GM23338 (cell line): ENCODE data around the gene EIF4G3. TPM values are rescaled to one million over a fixed set of nuclear protein-coding genes. Genes with fewer than 3 reads are reported as not detected.

Experiments
- ATAC-seq: fragments of 200-7000 bp; cut with Tn5 transposase; 3 replicates; pipeline ENCODE4 v1.9.1; 2020
- DNase-seq: peaks from one replicate; pipeline ENCODE4 v3.0.0-alpha.2; 2015; ENCODE audit warnings: low spot score
- H2AFZ ChIP-seq: fragments of 200-600 bp; sonication (generic); 2 replicates; pipeline ENCODE4 v1.8.0; 2016; ENCODE audit warnings: antibody characterized with exemption, mild to moderate bottlenecking, moderate library complexity
- H3F3A ChIP-seq: fragments of 200-600 bp; sonication (generic); replicated peaks from 2 replicates; pipeline ENCODE4 v1.8.0; 2017; ENCODE audit warnings: antibody characterized with exemption, mixed run types, low read depth
- H3K27ac ChIP-seq: fragments of 200-600 bp; sonication (generic); 2 replicates; pipeline ENCODE4 v1.6.1; 2016; ENCODE audit warnings: low read depth
- H3K27me3 ChIP-seq: fragments of 200-600 bp; sonication (generic); 2 replicates; pipeline ENCODE4 v1.8.0; 2016; ENCODE audit warnings: mild to moderate bottlenecking, mixed run types, moderate library complexity; ENCODE audit not compliant: insufficient read depth
- H3K36me3 ChIP-seq: fragments of 200-600 bp; sonication (generic); 2 replicates; pipeline ENCODE4 v1.8.0; 2016; ENCODE audit warnings: mild to moderate bottlenecking; ENCODE audit not compliant: insufficient read depth
- H3K4me1 ChIP-seq: fragments of 200-600 bp; sonication (generic); 2 replicates; pipeline ENCODE4 v1.8.0; 2016; ENCODE audit warnings: mild to moderate bottlenecking, moderate library complexity; ENCODE audit not compliant: insufficient read depth
- H3K4me2 ChIP-seq: fragments of 200-600 bp; sonication (generic); 2 replicates; pipeline ENCODE4 v1.7.1; 2017; ENCODE audit warnings: mixed run types
- H3K4me3 ChIP-seq: fragments of 200-600 bp; sonication (generic); 2 replicates; pipeline ENCODE4 v1.6.1; 2016; ENCODE audit warnings: mixed run types
- H3K79me2 ChIP-seq: fragments of 200-600 bp; sonication (generic); replicated peaks from 2 replicates; pipeline ENCODE4 v1.8.0; 2017; ENCODE audit warnings: mild to moderate bottlenecking; ENCODE audit not compliant: insufficient read depth
- H3K9me2 ChIP-seq: fragments of 200-600 bp; sonication (generic); 2 replicates; pipeline ENCODE4 v1.8.0; 2017; ENCODE audit not compliant: insufficient read depth
- H4K20me1 ChIP-seq: fragments of 200-600 bp; sonication (generic); replicated peaks from 2 replicates; pipeline ENCODE4 v1.8.0; 2017; ENCODE audit warnings: mild to moderate bottlenecking; ENCODE audit not compliant: insufficient read depth
- H3K27ac Mint-ChIP-seq: 2 replicates; pipeline ENCODE4 v1.8.0; 2020; ENCODE audit warnings: inconsistent platforms, mild to moderate bottlenecking, moderate library complexity, mixed read lengths
- H3K27me3 Mint-ChIP-seq: 3 replicates; pipeline ENCODE4 v1.8.0; 2022; ENCODE audit warnings: low read depth, mild to moderate bottlenecking, moderate library complexity, mixed read lengths, inconsistent platforms; ENCODE audit not compliant: insufficient read depth, poor library complexity
- H3K36me3 Mint-ChIP-seq: 3 replicates; pipeline ENCODE4 v1.8.0; 2021; ENCODE audit warnings: low read depth, mild to moderate bottlenecking, inconsistent platforms, moderate library complexity, mixed read lengths
- H3K4me1 Mint-ChIP-seq: 3 replicates; pipeline ENCODE4 v1.8.0; 2020; ENCODE audit warnings: mild to moderate bottlenecking, inconsistent platforms, mixed read lengths
- H3K4me3 Mint-ChIP-seq: 3 replicates; pipeline ENCODE4 v1.8.0; 2021; ENCODE audit warnings: moderate library complexity, mild to moderate bottlenecking, inconsistent platforms, mixed read lengths
- H3K9me3 Mint-ChIP-seq: 3 replicates; pipeline ENCODE4 v1.8.0; 2020; ENCODE audit warnings: moderate library complexity, mild to moderate bottlenecking, inconsistent platforms, mixed read lengths
- EZH2phosphoT487 ChIP-seq: fragments of 200-600 bp; sonication (generic); IDR thresholded peaks from one replicate; pipeline ENCODE4 v1.8.1; 2018; ENCODE audit warnings: antibody characterized with exemption; ENCODE audit not compliant: unreplicated experiment
- JUNB ChIP-seq: IDR thresholded peaks from one replicate; pipeline ENCODE4 v1.6.1; 2016; ENCODE audit warnings: antibody characterized with exemption; ENCODE audit not compliant: unreplicated experiment
- ZNF114 ChIP-seq: fragments of 250-450 bp; sonication (Bioruptor Pico); IDR thresholded peaks from 2 replicates; pipeline ENCODE4 v1.5.0; 2020; ENCODE audit warnings: mild to moderate bottlenecking, moderate library complexity
- ZNF331 ChIP-seq: fragments of 250-450 bp; sonication (Bioruptor Pico); IDR thresholded peaks from 2 replicates; pipeline ENCODE4 v1.5.0; 2020; ENCODE audit warnings: low read depth, mild to moderate bottlenecking, moderate library complexity
- polyA plus RNA-seq: library from polyadenylated mRNA; unstranded; fragments of >200 nt; fragmentation: Nextera tagmentation; extraction: Ambion mirVana; gene quantifications from 2 replicates; pipeline ENCODE4 v1.2.1, GENCODE V29; 2016
- total RNA-seq: library from RNA; depleted of rRNA; stranded (reverse); fragments of >200 nt; shearing (Covaris generic); gene quantifications from 2 replicates; pipeline ENCODE4 v1.2.3, GENCODE V29; 2014
- TF ChIP-seq, protein P1 (sequence below): fragments of 250-450 bp; sonication (Bioruptor Pico); IDR thresholded peaks from 2 replicates; pipeline ENCODE4 v1.5.0; 2020; ENCODE audit warnings: mild to moderate bottlenecking, moderate library complexity
- TF ChIP-seq, protein P2 (sequence below): IDR thresholded peaks from 2 replicates; pipeline ENCODE4 v1.6.1; 2016; ENCODE audit warnings: antibody characterized with exemption
- TF ChIP-seq, protein P3 (sequence below), 2 experiments: fragments of 200-600 bp in 1 of 2; sonication (generic) in 1 of 2; conservative IDR thresholded peaks; 2 replicates each; pipeline versions ENCODE4 v1.5.1 to v1.6.1; 2016 to 2017; ENCODE audit warnings: antibody characterized with exemption in 2 of 2, low read depth in 2 of 2, mild to moderate bottlenecking in 2 of 2, moderate library complexity in 1 of 2

The EIF4G3 gene
- total and polyA plus RNA-seq, 2 experiments from 2014 or later, result 37.9 to 68.1 TPM

DNA sequence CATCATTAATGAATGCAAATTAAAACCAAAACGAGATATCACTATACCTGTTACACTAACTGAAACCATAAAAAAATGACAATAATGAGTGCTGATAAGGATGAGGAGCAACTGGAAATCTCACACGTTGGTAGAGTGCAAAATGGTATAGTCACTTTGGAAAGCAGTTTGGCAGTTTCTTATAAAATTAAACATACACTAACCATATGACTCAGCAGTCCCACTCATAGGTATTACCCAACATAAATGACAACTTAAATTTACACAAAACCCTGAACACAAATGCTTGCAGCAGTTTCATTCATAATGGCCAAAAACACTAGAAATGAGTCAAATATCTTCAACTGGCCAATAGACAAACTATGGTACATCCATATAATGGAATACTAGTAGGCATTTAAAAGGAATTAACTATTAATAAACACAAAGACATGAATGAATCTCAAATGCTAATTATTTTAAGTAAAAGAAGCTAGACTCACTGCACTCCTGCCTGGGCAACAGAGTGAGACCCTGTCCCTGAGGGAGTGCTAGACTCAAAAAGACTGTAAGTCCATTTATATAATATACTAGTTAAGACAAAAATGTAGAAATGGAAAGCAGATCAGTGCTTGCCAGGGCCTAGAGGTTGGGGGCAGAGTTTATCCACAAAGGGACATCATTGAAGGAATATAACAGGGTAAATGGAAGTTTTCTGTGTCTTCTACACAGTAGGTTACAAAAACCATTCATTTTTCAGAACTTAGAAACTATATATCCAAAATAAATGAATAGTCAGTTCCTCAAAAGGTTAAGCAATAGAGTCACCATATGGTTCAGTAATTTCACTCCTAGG, 77.4 kb downstream of the EIF4G3 start (continued):
- TF ChIP-seq, protein P1, sequence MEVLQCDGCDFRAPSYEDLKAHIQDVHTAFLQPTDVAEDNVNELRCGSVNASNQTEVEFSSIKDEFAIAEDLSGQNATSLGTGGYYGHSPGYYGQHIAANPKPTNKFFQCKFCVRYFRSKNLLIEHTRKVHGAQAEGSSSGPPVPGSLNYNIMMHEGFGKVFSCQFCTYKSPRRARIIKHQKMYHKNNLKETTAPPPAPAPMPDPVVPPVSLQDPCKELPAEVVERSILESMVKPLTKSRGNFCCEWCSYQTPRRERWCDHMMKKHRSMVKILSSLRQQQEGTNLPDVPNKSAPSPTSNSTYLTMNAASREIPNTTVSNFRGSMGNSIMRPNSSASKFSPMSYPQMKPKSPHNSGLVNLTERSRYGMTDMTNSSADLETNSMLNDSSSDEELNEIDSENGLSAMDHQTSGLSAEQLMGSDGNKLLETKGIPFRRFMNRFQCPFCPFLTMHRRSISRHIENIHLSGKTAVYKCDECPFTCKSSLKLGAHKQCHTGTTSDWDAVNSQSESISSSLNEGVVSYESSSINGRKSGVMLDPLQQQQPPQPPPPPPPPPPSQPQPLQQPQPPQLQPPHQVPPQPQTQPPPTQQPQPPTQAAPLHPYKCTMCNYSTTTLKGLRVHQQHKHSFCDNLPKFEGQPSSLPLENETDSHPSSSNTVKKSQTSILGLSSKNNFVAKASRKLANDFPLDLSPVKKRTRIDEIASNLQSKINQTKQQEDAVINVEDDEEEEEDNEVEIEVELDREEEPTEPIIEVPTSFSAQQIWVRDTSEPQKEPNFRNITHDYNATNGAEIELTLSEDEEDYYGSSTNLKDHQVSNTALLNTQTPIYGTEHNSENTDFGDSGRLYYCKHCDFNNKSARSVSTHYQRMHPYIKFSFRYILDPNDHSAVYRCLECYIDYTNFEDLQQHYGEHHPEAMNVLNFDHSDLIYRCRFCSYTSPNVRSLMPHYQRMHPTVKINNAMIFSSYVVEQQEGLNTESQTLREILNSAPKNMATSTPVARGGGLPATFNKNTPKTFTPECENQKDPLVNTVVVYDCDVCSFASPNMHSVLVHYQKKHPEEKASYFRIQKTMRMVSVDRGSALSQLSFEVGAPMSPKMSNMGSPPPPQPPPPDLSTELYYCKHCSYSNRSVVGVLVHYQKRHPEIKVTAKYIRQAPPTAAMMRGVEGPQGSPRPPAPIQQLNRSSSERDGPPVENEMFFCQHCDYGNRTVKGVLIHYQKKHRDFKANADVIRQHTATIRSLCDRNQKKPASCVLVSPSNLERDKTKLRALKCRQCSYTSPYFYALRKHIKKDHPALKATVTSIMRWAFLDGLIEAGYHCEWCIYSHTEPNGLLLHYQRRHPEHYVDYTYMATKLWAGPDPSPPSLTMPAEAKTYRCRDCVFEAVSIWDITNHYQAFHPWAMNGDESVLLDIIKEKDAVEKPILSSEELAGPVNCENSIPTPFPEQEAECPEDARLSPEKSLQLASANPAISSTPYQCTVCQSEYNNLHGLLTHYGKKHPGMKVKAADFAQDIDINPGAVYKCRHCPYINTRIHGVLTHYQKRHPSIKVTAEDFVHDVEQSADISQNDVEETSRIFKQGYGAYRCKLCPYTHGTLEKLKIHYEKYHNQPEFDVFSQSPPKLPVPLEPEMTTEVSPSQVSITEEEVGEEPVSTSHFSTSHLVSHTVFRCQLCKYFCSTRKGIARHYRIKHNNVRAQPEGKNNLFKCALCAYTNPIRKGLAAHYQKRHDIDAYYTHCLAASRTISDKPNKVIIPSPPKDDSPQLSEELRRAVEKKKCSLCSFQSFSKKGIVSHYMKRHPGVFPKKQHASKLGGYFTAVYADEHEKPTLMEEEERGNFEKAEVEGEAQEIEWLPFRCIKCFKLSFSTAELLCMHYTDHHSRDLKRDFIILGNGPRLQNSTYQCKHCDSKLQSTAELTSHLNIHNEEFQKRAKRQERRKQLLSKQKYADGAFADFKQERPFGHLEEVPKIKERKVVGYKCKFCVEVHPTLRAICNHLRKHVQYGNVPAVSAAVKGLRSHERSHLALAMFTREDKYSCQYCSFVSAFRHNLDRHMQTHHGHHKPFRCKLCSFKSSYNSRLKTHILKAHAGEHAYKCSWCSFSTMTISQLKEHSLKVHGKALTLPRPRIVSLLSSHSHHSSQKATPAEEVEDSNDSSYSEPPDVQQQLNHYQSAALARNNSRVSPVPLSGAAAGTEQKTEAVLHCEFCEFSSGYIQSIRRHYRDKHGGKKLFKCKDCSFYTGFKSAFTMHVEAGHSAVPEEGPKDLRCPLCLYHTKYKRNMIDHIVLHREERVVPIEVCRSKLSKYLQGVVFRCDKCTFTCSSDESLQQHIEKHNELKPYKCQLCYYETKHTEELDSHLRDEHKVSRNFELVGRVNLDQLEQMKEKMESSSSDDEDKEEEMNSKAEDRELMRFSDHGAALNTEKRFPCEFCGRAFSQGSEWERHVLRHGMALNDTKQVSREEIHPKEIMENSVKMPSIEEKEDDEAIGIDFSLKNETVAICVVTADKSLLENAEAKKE, result no peak
- TF ChIP-seq, protein P2, sequence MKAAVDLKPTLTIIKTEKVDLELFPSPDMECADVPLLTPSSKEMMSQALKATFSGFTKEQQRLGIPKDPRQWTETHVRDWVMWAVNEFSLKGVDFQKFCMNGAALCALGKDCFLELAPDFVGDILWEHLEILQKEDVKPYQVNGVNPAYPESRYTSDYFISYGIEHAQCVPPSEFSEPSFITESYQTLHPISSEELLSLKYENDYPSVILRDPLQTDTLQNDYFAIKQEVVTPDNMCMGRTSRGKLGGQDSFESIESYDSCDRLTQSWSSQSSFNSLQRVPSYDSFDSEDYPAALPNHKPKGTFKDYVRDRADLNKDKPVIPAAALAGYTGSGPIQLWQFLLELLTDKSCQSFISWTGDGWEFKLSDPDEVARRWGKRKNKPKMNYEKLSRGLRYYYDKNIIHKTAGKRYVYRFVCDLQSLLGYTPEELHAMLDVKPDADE, result no peak
- no peak for TF ChIP-seq JUNB
- no peak for TF ChIP-seq ZNF114
- TF ChIP-seq ZNF331 (CRISPR knock-in tag), result no peak

DNA sequence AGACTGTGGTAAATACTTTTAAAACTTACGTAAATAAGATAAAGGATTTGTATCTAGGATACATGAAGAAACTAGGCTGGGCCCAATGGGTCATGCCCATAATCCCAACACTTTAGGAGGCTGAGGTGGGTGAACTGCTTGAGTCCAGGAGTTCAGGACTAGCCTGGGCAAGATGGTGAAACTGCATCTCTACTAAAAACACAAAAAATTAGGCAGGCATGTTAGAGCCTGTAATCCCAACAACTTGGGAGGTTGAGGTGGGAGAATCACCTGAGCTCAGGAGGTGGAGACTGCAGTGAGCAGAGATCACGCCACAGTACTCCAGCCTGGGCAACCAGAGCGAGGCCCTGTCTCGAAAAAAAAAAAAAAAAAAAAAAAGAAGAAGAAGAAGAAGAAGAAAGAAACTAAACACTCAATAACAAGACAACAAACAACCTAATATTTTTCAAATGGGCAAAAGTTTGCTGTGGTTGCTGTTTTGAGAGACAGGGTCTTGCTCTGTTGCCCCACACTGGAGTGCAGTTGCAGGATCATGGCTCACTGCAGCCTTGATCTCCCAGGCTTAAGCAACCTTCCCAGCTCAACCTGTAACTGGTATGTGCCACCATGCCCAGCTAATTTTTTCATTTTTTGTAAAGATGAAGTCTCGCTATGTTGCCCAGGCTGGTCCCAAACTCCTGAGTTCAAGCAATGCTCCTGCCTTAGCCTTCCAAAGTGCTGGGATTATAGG, 78.3 kb downstream of the EIF4G3 start:
- H3K4me3 Mint-ChIP-seq, result no peak overlapping the region
- Histone ChIP-seq H4K20me1 (0 out of 2 replicates have a peak, but pooled peaks cover 7% of the 10 kb centered on the region), H2AFZ (no peak overlapping the region), H3K9me2 (no peaks in the 10 kb centered on the region), H3K36me3 (no peaks in the 10 kb centered on the region), H3K4me1 (peaks cover 13% of the 10 kb centered on the region), H3K4me2 (no peak overlapping the region), H3F3A (no peaks in the 10 kb centered on the region), H3K27me3 (no peaks in the 10 kb centered on the region), H3K27ac (no peak overlapping the region), H3K4me3 (no peak overlapping the region), H3K79me2 (peaks cover 83% of the 10 kb centered on the region)
- H3K27me3 Mint-ChIP-seq, result no peaks in the 10 kb centered on the region
- DNase-seq, result no peak
- H3K4me1 Mint-ChIP-seq, result peaks cover 14% of the 10 kb centered on the region
- no peak for ATAC-seq
- H3K36me3 Mint-ChIP-seq, result peaks cover 34% of the 10 kb centered on the region; the same call in 2 of the 3 replicates
- H3K9me3 Mint-ChIP-seq, result peaks cover 7% of the 10 kb centered on the region; the same call in 2 of the 3 replicates
- H3K27ac Mint-ChIP-seq, result no peak overlapping the region
- no peak for TF ChIP-seq EZH2phosphoT487
- TF ChIP-seq ZNF114, result no peak
- TF ChIP-seq, protein P3, sequence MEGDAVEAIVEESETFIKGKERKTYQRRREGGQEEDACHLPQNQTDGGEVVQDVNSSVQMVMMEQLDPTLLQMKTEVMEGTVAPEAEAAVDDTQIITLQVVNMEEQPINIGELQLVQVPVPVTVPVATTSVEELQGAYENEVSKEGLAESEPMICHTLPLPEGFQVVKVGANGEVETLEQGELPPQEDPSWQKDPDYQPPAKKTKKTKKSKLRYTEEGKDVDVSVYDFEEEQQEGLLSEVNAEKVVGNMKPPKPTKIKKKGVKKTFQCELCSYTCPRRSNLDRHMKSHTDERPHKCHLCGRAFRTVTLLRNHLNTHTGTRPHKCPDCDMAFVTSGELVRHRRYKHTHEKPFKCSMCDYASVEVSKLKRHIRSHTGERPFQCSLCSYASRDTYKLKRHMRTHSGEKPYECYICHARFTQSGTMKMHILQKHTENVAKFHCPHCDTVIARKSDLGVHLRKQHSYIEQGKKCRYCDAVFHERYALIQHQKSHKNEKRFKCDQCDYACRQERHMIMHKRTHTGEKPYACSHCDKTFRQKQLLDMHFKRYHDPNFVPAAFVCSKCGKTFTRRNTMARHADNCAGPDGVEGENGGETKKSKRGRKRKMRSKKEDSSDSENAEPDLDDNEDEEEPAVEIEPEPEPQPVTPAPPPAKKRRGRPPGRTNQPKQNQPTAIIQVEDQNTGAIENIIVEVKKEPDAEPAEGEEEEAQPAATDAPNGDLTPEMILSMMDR (conservative IDR thresholded peaks at IDR 0.05; ENCODE audit: low read depth in 2 of 2), result no peak
